ENCODE results near the gene SNTG2. TPM values are rescaled to one million over a fixed set of nuclear protein-coding genes. Genes with fewer than 3 reads are reported as not detected.

SNTG2 gene
- total RNA-seq, 2 donors from 2014 or later = 0.72 to 1.0 TPM

GRCh38 chr2:1141079-1141478, 190.4 kb downstream of the SNTG2 start:
- H3K9me3 ChIP-seq = no peaks in the 10 kb centered on the region
- no peak for DNase-seq
- no peaks in the 10 kb centered on the region for H3K27me3 ChIP-seq
- no peak overlapping the region for H3K4me3 ChIP-seq
- no peaks in the 10 kb centered on the region for H3K4me1 ChIP-seq
- no peaks in the 10 kb centered on the region for H3K36me3 ChIP-seq
- no peak overlapping the region for H3K27ac ChIP-seq
- intact Hi-C loops (cut with DNase I) = loop anchor here (10.0 kb wide), 1 partner anchor 286 kb away; no protein-coding TSS in a partner anchor
- H3K9ac ChIP-seq (ENCODE audit: low read depth in 2 of 2, low read length in 2 of 2) = no peak overlapping the region
- no peak for TF ChIP-seq CTCF (IDR thresholded peaks at IDR 0.05)

GRCh38 chr2:1143129-1143528, 192.5 kb downstream of the SNTG2 start:
- Histone ChIP-seq H3K4me1 (no peaks in the 10 kb centered on the region), H3K9me3 (no peaks in the 10 kb centered on the region), H3K27ac (no peak overlapping the region), H3K27me3 (no peaks in the 10 kb centered on the region), H3K36me3 (no peaks in the 10 kb centered on the region), H3K9ac (ENCODE audit: low read depth in 2 of 2, low read length in 2 of 2) (no peak overlapping the region), H3K4me3 (no peak overlapping the region)
- DNase-seq = no peak
- no peak for TF ChIP-seq CTCF (IDR thresholded peaks at IDR 0.05)
- intact Hi-C loops (cut with DNase I) = loop anchor here (10.0 kb wide), 1 partner anchor 288 kb away; no protein-coding TSS in a partner anchor

GRCh38 chr2:1147873-1148612, 197.4 kb downstream of the SNTG2 start:
- no peak overlapping the region for H3K27ac ChIP-seq
- intact Hi-C loops (cut with DNase I) = loop anchor here (10.0 kb wide), 1 partner anchor 293 kb away; no protein-coding TSS in a partner anchor
- no peak for TF ChIP-seq CTCF (IDR thresholded peaks at IDR 0.05)
- H3K36me3 ChIP-seq = no peaks in the 10 kb centered on the region
- no peaks in the 10 kb centered on the region for H3K9me3 ChIP-seq
- no peak overlapping the region for H3K4me3 ChIP-seq
- H3K27me3 ChIP-seq = no peaks in the 10 kb centered on the region
- no peaks in the 10 kb centered on the region for H3K4me1 ChIP-seq
- DNase-seq = no peak
- H3K9ac ChIP-seq (ENCODE audit: low read depth in 2 of 2, low read length in 2 of 2) = no peak overlapping the region

- no peaks in the 10 kb centered on the region for H3K36me3 ChIP-seq
- no peaks in the 10 kb centered on the region for H3K9me3 ChIP-seq
- no peak for TF ChIP-seq CTCF (IDR thresholded peaks at IDR 0.05)
- H3K9ac ChIP-seq (ENCODE audit: low read depth in 2 of 2, low read length in 2 of 2) = no peak overlapping the region
- DNase-seq = no peak
- H3K4me3 ChIP-seq = no peak overlapping the region
- no peaks in the 10 kb centered on the region for H3K27me3 ChIP-seq
- intact Hi-C loops (cut with DNase I) = no loop called here
- no peaks in the 10 kb centered on the region for H3K4me1 ChIP-seq
- H3K27ac ChIP-seq = no peak overlapping the region
Measured at GRCh38 chr2:1150724-1151511, 200.3 kb downstream of the SNTG2 start.

GRCh38 chr2:1152375-1152774, 201.7 kb downstream of the SNTG2 start:
- intact Hi-C loops (cut with DNase I) = no loop called here
- no peak for TF ChIP-seq CTCF (IDR thresholded peaks at IDR 0.05)
- no peak overlapping the region for H3K27ac ChIP-seq
- no peak for DNase-seq
- no peaks in the 10 kb centered on the region for H3K27me3 ChIP-seq
- no peaks in the 10 kb centered on the region for H3K9me3 ChIP-seq
- no peak overlapping the region for H3K9ac ChIP-seq (ENCODE audit: low read depth in 2 of 2, low read length in 2 of 2)
- H3K36me3 ChIP-seq = no peaks in the 10 kb centered on the region
- H3K4me3 ChIP-seq = no peak overlapping the region
- H3K4me1 ChIP-seq = no peaks in the 10 kb centered on the region
